Medulla oblongata (tissue), 1 donor: ENCODE data around the gene ATP6V1B1.

Experiments
- DNase-seq: peaks from one replicate; pipeline ENCODE4 v3.0.0-alpha.2; 2015; ENCODE audit errors: extremely low spot score

ATP6V1B1 gene

GRCh38 chr2:70944111-70944690 is 8.5 kb downstream of the ATP6V1B1 start:
- DNase-seq = no peak

DNA sequence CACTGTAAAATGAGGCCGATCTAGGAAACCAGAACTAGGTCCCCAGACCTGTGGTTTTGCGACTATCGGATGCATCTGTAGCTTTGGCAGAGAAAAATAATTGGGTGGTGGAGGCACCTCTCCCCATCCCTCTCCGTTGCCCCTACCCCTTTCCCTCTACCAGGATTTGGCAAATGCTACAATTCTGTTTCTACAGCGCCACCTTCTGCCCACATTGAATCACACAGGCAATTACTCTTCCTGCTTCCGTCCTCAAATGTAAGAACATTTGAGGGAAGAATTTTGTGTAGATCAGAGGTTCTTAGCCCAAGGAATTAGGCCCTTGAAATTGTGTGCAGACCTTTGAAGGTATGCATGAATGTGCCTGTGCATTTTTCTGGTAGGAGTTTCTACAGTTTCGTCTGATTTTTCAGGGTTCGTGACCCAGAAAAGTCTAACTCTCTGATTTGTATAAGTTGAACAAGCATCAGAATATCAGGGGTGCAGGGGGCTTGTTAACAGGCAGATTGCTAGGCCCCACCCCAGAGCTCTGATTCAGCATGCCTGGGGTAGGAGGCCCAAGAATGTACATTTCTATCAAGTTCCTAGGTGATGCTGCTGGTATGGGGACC is 11.2 kb downstream of the ATP6V1B1 start:
- DNase-seq = peak; percentile 80

DNA sequence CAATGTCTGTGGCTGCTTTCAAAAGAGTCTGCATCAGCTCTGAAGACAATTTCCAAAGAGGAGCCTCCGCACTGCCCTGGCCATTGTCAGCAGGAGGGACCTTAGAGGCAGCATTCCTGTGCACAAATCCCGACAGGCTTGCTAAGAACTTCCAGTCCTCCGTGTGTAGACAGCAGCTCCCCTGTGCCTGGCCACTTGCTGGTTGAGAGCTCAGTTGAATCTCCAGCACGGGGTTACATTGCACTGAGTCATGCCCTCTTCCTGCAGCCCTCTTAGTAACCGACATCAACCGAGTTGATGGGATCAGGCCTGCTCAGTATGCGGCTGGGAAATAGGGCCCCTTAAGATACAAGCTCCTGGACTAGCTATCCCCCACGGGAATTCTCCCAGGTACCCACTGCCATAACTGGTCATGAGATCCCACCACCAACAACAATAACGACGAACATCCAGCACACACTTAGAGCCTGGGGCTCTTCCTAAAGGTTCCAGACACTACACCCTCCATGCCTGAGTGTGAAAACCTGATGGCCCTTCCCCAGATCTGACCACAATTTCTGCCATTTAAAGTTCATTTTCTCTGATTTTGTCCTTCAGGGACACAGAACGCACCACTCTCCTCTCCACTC is 12.0 kb downstream of the ATP6V1B1 start:
- DNase-seq = no peak

DNA sequence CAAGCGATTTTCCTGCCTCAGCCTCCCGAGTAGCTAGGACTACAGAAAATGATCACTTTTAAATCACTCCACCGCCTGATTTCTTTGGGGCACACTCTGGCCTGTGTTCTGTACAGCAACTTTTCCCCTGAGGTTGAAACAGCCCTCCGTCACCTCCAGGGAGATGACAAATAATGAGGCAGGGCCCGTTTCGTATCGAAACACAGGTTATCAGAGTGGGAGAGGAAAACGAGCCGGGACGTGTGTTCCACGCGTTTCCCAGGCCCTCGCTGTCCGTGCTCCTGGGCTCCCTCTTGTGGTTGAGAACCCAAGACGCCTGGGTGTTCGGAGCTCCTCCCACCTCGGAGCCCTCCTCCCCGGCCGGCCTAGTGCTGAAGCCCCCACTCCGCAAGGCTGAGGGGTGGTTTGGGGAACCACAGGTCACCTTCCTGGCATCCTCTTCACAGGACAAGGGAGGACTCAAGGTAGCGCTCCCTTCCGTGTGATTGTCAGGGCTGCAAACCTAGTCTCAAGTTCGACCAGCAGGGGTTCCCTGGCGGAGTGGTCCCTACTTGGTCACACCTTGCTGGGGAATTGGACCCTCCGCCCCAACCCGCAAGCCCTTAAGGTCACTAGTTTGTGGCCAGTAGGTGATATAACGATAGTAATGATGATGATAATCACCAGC is 12.8 kb downstream of the ATP6V1B1 start:
- DNase-seq = peak; percentile 87

- no peak for DNase-seq
These were observed 13.4 kb downstream of the ATP6V1B1 start for GRCh38 chr2:70949086-70949485.

DNA sequence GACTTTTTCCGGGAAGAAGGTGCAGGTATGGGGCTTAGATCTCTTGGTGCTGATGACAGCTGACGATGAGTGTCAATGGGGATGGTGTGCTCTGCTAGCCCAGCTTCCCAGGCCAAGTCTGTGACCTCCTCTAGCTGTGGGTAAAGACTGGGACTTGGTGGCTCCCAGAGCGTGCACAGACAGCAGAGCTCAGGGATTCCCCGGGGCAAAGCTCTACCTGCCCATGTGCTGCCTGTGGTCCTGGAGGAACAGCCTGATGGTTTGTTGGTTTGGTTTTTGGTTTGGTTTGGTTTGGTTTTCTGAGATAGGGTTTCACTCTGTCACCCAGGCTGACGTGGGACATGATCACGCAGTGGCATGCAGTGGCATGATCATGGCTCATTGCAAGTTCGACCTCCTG is 19.2 kb downstream of the ATP6V1B1 start:
- DNase-seq = no peak

DNA sequence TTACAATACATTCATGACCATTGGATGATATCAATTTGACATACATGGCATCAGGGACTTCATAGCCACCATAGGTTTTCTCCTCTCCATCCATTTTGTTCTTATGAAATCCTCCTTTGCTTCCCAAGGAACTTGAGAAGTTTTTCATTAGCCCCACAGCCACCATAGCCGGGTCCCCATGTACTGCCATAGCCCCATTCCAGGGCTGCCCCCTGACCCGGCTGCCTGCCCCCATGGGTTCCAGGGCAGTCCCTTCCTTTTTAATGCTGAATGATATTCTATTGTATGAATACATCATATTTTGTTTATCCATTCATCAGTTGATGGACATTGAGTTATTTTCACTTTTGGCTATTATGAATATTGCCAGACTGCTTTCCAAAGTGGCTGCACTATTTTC is 20.4 kb downstream of the ATP6V1B1 start:
- DNase-seq = no peak

DNA sequence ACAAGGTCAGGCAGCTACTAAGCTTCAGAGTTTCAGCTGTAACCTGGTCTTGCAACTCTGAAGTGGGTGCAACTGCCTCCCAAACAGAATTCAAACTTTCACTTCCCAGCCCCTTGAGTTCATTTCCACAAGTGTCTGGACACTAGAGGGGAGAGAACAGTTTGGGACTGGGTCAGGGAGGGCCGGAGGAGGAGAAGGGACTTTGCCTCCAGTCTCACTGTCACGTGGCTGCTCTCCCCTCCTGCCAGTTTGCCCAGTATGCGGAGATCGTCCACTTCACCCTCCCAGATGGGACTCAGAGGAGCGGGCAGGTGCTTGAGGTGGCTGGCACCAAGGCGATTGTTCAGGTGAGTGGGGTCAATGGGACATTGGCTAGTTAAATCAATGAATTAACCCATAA is 22.1 kb downstream of the ATP6V1B1 start:
- DNase-seq = no peak

- no peak for DNase-seq
These were observed 23.1 kb downstream of the ATP6V1B1 start for GRCh38 chr2:70958759-70959158.

DNA sequence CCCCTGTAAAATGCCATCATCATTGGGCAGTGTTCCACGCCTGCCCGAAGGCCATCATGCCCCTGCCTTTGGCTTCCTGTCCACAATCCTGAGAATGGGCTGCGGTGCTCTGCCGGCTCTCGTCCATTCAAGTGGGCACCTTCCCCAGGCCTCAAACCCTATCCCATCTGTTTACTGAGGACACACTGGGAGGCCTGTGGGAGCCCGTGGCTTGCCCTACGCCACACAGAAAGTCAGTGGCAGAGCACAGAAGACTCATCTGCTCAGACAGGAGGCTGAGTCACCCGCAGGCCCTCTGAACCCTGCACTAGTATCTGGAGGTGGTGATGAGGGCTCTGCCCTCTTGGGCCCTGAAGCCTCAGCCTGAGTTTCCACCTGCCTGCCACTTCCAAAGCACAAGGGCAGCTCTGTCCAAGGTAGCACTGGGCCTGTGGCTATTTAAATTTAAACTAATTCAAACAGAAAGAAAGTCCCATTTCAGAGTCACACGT is 23.6 kb downstream of the ATP6V1B1 start:
- DNase-seq = no peak

- DNase-seq = no peak
These were observed 24.4 kb downstream of the ATP6V1B1 start for GRCh38 chr2:70959851-70960832.

GRCh38 chr2:70960833-70961647 is 25.3 kb downstream of the ATP6V1B1 start:
- DNase-seq = no peak

DNA sequence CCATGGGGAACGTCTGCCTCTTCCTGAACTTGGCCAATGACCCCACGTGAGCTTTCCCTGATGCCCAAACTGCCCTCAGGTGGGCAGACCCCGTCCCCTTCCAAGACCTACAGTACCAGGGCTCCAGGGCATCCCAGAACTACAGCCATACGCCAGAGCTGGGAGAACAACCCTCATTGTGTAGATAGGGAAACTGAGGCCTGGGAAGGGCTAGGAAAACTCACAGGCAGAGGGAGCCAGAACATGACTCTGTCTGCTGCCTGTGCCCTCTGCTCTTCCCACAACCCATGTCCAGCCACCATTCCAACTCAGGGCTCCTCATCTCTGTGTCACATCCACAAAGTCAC is 25.9 kb downstream of the ATP6V1B1 start:
- no peak for DNase-seq

DNA sequence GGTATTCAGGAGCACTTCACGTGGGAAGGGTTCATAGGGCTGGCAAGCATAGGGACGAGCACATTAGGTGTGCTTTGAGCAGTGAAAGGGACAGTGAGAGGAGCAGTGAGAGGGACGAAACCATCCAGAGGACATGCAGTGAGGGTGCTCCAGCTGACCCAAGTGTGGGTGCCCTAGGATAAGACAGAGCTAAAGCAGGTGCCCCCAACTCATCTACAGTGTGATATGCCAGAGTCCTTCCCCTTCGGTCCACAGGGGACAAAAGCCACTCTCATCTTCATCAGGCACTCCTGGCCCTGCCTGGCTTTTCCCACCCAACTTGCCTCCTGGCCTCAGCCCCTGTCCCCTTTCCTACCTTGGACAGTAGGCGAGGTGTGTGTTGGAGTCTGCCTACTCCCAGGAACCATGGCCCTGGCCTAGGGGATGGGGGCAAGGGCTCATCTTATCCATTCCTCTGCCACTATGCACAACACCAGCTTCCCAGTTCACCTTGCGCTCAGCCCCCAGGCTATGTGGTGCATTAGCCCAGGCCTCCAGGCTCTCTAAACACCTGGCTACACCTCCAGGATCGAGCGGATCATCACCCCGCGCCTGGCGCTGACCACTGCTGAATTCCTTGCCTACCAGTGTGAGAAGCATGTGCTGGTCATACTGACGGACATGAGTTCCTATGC is 26.6 kb downstream of the ATP6V1B1 start:
- DNase-seq = no peak

DNA sequence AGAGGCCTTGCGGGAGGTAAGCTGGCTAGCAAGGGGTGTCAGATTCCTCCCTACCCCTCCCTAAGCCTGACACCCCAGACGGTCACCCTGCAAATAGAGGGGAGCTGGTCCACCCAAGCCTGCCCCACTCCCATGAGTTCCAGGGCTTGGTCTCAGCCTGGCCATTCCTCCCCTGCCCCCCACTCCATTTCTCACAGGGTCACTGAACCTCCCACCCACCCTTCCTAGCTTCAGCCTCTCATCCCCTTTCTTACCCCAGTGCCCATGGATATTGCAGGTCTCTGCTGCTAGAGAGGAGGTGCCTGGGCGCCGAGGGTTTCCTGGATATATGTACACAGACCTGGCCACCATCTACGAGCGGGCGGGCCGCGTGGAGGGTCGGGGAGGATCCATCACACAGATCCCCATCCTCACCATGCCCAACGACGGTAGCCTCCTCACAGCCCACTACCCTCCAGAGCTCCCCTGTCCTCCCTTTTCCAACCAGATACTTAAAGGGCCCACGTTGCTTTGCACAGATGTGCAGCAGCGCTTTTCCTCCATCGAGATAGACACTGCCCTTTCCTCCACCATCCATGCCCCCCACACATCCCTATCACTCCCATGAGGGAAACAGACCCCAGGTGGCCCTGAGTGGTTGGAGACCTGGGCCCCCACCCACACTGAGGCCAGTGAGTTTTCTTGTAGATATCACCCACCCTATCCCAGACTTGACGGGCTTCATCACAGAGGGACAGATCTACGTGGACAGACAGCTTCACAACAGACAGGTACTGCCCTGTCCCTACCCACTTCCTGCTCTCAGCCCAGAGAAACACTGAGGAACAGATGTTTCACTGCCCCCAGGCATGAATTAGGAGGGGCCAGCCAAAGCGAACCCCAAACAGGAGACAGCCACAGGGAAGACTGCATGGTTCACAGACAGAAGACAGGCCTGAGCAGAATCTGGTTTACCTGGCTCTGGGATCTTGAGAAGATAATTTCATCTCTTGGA is 27.5 kb downstream of the ATP6V1B1 start:
- DNase-seq = no peak

DNA sequence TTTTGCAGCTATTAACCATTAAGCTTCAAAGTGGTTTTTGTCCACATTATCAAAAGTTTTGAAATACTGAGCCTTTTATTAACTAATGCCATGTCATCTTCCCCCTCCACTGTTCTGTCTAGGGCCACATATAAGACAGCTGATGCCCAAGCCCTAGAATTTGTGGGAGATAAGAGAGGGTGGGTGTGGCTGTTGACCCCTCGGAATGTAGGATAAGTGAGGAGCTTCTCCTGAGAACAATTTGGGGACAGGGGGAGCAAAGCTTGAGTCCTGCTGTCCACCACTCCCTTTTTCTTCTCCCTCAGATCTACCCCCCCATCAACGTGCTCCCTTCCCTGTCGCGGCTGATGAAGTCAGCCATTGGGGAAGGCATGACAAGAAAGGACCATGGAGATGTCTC is 28.4 kb downstream of the ATP6V1B1 start:
- no peak for DNase-seq

DNA sequence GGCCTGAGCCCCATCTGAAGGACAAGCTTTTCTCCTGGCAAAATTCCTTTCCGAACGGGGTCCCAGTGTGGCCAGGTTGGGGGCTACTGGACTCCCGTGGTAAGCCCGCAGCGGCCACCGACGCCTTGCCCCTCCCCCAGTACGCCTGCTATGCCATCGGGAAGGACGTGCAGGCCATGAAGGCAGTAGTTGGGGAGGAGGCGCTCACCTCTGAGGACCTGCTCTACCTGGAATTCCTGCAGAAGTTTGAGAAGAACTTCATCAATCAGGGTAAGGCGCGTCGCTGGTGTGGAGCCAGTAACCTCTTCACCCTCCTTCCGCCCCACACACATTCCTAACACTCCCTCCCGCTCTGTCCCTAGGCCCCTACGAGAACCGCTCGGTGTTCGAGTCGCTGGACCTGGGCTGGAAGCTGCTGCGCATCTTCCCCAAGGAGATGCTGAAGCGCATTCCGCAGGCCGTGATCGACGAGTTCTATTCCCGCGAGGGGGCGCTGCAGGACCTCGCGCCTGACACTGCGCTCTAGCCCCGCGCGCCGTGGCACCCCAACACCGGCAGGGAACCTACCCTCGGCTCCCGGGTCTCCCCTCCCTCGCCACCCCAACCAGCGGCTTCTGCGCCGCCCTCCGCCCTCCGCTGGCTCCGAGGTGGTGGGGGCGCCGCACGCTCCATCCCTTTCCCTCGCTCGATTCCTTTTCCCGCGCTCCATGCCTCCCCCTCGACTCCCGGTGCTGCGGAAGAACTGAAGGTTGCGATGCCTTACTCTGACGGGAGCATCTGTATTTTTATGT is 29.1 kb downstream of the ATP6V1B1 start:
- peak; percentile 71 for DNase-seq

GRCh38 chr2:70965506-70965905 is 29.8 kb downstream of the ATP6V1B1 start:
- no peak for DNase-seq
